Activated CD4-positive, alpha-beta T cell treated with anti-CD3 and anti-CD28 coated beads for 48 hours (primary cell): Measurements from ENCODE around the gene ADORA3.
"Not testable (repeated sequence)": the region's sequence is repeated elsewhere in the genome, so short reads cannot be mapped to it uniquely, and the experiment has no call there.

ENCODE experiments used
- DNase-seq: peaks from one replicate; pipeline ENCODE4 v3.0.0-alpha.2; 2020

ADORA3 gene

DNA sequence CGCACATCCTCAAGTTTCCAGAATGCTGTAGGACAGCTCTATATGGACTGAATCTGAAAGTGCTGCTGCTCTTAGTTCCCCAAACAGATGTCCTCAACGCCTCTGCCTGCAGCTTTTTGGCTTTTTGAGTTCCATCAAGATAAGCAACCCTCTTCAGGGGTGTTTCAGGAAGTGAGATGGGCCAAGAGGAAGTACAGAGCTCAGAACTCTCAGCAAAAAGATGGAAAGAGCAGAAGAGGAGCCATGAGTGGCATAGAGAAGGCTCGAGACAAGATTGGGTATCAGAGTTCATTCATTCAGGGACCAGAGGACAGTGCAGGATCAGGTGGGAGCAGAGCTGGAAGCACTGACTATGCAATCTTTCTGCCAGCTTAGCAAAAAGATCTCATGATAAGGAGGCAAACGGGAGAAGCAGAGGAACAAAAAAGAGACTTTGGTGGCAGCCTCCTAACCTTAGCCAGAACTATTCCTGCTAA, at the start of gene ADORA3, which contains the start of gene TMIGD3:
Gene ADORA3 (minus strand): TSS at position 49 of the 476 bp plus-strand sequence. CDS start 279 bp downstream, outside the sequence.
Gene TMIGD3 (minus strand): TSS at position 49 of the 476 bp plus-strand sequence. CDS start 279 bp downstream, outside the sequence.
- no peak for DNase-seq

DNA sequence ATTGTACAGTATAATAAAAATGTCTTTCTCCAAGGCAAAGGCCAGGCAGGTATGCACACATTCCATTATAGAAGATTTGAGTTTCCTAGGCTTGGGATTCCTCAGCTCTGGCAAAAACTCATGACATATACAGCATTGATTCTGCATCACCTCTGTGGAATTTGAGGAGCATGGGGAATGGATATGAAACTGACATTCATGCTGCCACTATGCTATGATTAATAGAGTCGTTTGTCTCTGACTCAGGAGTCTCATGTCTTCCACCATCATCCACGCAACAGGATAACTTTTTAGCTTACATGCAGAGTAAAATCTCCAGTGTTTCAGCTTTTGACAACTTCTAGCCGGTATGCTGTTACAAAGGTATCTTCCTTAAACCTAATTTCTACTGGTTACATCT, 49.8 kb upstream of the ADORA3 start:
- no peak for DNase-seq

DNA sequence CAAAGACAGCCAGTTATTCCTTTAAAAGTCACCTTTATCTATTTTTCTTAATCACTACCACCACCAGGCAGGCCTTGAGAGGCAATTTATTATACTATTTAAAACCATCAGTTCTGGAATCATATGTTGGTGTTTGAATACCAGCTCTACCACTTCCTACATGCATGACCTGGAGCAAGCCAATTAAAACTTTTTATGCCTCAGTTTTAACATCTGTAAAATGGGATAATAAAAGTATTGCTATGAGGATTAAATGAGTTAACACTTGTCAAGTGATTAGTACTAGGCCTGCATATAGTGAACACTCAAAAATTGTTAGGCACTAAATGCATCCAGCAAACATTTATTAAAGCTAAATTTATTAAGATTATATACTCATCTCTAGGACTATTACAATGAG, 49.2 kb upstream of the ADORA3 start:
- DNase-seq: no peak

GRCh38 chr1:111551623-111552411, 48.4 kb upstream of the ADORA3 start:
- no peak for DNase-seq

- DNase-seq: not testable (repeated sequence)
These were observed 44.4 kb upstream of the ADORA3 start for GRCh38 chr1:111547786-111548185.

- DNase-seq: no peak
These were observed 38.8 kb upstream of the ADORA3 start for GRCh38 chr1:111542187-111542586.

DNA sequence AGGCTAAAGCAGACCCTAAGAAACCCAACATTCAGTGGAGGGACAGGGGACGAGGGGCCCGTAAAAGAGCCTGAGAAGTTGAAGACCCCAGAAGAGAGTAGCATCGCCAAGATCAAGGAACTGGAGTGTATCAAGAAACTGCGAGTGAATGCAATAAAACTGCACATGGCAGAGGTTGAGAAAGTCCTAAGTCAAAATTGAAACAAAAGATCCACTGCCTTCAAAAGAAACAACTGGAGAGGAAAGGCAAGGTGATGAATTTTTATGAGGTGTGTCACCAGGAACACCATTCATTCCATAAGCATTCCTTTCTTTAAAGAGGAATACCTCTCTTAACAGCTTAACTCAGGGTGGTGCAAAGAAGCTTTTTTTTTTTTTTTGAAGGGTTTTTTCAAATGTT, 38.3 kb upstream of the ADORA3 start:
- DNase-seq: no peak

GRCh38 chr1:111540928-111541327, 37.5 kb upstream of the ADORA3 start:
- no peak for DNase-seq

DNA sequence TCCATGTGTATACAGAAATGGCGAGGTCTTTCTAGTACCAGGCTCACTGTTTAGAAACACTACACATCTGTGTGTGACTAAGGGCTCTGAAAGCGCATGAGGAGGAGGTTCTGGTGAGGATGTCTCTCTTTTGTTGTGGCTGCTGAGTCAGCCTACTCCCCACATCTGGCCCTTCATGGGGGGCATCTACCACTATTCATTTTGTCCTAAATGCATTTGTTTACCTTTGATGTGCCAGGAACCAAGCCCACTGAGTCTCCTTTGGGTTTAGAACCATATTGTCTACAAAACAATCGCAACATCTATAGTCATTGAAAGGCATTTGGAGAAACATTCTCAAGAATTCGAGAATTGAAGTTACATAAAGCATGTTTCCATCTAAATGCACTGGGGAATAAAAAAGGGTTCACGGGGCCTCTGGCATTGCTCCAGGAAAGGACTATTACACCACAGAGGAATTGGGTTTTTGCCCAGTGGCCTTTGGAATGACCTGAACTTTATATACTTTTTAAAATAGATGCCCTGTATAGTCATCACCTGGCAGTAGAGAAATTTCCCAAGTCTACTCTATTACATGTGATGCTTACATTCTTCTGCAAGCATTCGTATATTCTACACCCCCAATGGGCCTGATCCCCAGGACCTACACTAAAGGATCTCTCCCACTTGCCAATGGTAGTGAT, 35.1 kb upstream of the ADORA3 start:
- DNase-seq: no peak

DNA sequence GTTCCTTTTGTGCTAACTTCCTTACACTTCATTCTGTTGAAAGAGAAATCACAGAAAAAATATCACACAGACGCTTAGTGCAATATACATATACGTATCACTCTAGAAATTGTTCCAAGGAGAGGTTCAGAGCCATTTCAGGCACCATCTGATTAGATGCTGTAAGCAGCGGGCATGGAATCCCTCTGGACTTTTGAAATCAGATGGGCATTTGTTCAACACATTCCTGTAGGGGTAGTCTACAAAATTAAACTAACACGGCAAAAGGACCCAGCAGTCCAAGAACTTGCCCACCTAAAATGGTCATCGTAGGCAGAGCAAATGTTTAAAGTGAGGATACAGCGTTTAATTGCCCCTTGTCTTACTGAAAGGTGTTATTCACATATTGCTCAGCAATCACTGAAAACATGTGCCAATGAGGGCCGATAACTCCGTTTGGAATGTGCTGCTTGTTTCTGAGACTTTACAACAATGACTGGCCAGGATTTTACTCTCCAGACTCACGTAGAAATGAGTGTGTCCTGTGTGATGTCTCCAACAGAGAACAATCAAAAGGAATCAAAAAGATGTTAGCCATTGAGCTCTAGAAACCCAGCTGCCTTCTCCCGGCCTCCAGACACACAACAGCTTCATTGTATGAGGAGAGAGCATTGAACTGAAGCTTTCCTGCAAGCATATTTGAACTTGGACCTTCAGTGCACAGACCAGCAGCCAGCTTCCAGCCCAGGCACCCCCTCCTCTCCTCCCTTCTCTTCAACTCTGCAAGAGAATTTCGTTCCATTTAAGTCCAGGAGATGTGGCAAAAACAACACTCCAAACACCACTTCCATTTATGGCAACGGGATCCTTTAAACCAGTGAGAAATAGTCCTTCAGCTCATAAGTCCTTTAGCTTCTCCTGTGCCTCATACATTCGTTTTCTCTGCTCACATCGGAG, 32.1 kb upstream of the ADORA3 start:
- DNase-seq: no peak

- no peak for DNase-seq
These were observed 16.6 kb upstream of the ADORA3 start for GRCh38 chr1:111520053-111520452.

GRCh38 chr1:111517469-111518225, 14.2 kb upstream of the ADORA3 start:
- DNase-seq: peak; percentile 55

- DNase-seq: peak; percentile 60
These were observed 12.6 kb upstream of the ADORA3 start for GRCh38 chr1:111516005-111516535.

DNA sequence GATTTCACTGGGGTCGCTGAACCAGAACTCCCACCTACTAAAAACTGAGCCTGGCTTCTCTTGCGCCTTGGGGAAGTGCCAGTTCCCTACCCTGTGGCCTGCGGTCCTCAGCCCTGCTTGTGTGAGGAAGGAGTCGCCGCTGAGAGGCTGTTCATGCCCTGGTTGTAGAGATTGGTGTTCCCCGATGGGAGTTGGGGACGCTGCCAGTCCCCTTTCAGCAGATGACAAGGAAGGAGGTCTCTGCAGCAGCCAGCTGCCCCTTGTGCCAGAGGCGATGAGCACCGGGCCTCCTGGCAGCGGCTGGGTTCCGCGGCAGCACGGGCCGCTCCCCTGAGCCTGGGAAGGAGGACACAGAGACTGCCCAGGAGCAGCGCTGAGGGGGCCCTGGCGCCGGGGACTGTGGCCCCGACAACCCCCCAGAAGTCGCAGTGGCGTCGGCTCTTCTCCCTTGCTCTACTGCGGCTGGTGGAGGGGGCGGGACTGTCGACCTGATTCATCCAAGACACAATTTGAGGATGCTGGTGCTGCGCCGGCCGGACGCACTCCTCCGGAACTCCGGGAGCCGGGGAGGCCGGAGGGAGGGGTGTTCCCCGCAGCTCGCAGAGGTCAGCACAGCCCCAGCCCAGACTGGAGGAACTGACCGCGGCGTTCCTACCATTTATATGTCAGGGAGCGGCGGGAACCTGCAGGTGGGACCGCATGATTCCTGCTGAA, 12.0 kb upstream of the ADORA3 start:
- DNase-seq: peak; percentile 59

DNA sequence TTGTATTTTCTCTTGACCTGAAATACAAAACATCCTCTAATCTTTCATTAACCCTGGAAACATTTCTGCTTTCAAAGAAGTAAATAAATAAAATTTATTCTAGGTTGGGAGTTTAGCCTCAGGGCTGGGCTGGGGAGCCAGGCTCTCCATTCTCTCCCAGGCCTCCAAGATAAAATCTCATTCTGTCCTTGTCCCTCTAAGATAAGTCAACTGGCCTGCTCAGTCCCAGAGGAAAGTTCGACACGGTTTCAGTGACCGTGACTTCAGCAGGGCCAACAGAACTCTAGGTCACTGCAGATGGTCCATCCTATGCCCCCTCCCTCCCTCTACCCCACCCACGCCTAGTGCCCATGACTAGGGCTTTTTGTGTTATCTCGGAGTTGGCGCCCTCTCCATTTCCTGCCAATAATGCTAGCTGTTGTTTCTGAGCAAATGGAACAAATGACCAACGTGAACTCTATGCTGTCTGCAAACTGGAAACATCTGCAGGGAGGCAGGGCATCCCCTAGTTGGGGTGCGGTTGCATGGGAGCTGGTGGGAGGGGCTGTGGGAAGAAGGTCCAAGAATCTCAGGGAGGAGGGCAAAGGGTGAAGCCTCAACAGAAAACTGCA, 10.1 kb upstream of the ADORA3 start:
- DNase-seq: no peak

DNA sequence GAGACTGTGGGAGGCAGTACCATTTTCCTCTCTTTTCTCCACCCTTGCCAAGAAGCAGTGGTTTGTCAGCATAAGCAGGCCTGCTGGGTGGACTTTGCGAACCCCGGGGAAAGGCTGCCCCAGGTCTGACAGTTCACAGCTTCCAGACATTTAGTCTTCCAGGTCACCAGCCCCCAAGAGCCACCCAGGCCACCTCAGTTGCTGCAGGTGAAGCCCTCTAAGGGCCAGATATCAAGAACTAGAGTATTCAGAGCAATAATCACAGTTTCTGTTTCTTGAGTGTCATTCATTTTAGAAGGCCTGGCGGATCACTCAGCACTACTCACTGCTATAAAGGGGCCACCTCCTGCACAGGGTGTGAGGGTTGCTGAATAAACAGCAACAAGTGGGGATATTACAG, 9.5 kb upstream of the ADORA3 start:
- no peak for DNase-seq

- no peak for DNase-seq
These were observed 8.9 kb upstream of the ADORA3 start for GRCh38 chr1:111512132-111512889.

DNA sequence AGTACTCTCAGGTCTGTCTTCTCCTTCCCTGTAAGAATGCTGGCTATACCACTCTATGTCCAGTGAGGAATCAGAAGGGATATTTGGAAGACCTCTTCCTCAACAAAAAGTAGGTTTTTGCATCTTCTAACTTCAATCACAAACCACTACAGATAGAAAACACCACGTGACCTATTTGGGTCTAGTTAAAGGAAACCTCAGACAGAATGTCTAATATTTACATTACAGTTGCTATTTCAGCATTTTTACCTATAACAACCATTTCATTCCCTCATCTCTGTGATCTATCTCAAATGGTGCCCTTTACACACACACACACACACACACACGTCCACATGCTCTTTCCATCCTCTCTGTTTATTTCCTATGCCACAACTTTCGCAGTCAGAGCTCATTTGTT, 7.9 kb upstream of the ADORA3 start:
- no peak for DNase-seq

DNA sequence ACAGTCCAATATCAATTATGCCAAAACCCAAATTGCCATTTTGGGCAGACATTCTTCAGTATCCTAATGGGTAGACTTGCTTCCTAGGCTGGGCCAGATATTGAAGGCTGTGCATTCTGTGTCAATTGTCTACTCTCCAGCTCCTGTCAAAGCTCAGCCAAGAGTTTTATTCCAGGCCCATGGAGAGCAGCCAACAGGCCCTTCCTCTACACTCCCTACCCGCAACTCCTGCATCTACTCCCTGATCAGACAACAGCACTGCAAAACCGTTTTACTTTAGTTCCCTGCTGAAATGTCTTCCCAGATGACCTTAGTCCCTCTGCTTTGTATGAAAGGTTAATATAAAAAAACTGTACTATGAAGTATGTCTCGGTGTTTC, 6.6 kb upstream of the ADORA3 start:
- no peak for DNase-seq
